ENCODE measurements around the gene C21orf58.
"Not testable (repeated sequence)": the region's sequence is repeated elsewhere in the genome, so short reads cannot be mapped to it uniquely, and the experiment has no call there.

The C21orf58 gene

DNA sequence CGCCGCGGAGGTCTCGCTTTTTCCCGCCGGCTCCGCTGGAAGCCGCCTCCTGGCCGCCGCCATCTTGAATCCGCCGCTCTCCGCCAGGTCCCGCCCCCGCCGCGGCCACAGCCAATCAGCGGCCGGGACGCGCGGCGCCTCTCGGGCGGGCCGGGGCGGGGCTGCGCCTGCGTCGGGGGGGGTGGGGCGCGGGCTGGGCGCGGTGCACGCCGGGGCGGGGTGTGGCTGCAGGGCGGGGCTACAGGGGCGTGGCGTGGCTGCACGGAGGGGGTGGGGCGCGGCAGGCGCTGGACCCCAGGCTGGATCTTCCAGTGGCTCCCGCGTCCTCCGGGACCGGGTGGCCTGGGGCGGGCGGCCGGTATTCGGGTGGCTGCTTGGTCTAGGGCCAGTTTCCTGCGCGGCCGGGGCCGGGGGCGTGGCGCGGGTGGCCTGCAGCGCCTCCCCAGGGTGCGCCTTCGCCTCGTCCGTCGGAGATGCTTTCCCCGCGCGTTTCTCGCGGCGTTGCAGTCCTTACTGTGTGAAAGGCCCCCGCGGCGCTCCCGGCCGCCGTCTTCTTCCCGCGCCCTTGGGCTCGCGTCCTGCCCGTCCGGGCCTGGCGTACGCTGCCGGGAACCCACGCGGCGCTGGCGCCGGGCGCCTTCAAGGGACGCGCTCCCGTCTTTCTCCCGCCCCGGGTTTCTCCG lies 861 bp upstream of the C21orf58 start:
- DNase-seq (ENCODE audit: low spot score) = peak; percentile 88

DNA sequence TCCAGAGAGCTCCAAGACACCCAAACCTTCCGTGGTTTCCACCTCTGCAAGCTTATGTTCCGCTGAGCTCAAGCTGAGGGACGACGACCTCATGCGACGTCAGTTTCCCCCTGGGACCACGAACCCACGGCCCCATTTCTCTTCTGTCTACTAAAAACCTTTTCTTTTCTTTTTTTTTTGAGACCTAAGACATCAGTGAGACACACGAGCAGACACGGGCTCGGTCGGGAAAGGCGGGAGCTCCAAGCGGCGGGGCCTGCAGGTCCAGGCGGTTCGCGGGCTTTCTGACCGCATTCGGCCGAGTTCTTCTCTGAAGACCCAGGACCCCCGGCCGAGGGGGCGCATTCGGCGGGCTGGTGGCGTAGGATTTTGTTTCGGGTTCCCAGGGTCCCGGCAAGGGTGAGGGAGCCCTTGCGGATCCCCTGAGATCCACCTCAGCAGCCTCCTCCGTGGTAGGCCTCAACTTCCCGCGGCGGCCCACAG lies 402 bp downstream of the C21orf58 start:
- peak; percentile 30 for DNase-seq (ENCODE audit: low spot score)

DNA sequence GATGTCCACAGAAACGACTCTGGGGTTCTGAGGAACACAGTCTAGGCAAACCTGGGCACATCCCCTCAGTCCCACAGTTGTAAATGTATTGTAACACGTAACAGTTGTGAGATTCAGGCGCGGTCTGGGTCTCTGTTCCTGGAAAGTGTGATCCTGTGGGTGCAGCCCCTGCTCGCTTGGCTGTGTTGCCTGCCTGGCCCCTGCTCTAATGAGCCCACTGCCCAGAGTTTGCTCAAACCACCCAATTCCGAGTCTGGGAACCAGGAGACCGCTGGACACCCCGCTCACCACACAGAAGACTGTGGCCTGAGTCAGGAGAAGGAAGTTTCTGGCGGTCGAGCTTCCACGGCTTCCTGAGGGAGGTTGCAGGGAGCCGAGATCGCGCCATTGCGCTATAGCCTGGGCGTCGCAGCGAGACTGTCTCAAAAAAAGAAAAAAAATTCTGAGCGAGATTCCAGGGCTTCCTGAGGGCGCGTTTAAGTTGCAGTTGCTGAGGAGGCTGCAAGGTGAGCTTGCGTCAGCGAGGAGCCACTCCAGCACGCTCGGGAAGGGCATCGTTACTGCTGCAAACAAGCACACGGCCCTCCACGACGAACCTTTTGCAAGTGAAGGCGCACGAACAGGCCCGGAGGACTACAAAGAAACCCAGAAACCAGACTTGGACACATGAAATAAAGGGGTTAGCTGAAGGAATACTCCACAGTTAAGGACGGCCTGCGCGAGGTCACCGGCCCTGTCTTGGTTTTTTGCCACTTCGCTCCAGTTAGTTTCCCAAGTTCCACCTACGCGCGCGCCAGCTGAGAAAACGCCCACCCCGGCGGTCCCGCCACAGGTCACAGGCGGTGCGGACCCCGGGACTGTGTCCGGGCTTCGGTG lies 1.1 kb downstream of the C21orf58 start:
- DNase-seq (ENCODE audit: low spot score) = peak; percentile 51

DNA sequence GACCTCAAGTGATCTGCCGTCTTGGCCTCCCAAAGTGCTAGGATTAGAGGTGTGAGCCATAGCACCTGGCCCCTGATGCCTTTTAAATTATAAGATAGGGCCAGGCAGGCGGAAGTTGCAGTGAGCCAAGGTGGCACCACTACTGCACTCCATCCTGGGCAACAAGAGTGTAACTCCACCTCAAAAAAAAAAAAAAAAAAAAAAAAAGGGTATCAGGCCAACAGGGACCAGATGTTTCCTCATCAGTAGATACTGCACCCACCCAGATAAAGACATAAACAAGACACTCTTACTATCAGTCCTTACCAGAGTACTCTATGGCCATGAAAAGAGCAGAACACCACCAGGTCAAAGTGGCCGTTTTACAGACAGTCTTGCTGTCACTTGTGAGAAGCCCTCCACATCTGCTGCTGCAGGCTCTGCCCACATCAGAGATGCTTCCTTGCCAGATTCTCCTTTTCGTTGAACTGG lies 3.3 kb downstream of the C21orf58 start:
- DNase-seq (ENCODE audit: low spot score) = peak; percentile 96

DNA sequence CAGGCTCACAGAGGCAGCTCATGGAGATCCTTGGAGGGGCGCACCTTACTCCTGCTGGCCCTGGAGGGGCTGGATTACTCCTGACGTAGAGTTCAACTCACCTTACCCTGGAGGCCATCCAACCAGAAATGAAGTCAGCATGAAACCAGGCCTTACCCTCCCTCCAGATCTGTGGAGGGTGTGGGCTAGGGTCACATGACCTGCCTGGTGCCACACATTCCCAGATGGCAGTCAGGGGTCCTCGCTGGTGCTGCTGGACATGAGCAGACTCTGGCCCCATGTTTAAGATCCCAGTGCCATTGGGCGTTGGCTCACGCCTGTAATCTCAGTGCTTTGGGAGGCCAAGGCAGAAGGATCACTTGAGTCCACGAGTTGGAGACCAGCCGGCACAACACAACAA lies 4.5 kb downstream of the C21orf58 start:
- peak; percentile 83 for DNase-seq (ENCODE audit: low spot score)

DNA sequence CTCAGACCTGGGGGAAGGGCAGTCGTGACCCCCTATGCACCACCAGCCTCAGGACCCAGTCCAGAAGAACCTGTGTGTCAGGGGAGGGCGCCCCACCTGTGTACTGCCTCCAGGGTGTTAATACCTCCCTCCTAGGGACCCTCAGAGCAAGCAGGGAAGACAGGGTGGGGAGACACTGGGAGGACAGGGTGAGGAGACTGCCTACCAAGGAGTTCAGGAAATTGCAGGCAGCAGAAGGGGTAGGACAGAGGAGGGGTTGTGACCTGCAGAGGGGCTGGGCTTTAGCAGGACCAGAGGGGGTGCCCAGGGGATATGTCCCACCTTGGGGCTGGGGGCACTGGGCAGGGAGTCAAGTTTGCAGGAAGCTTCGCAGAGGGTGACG lies 5.2 kb downstream of the C21orf58 start:
- DNase-seq (ENCODE audit: low spot score) = no peak

DNA sequence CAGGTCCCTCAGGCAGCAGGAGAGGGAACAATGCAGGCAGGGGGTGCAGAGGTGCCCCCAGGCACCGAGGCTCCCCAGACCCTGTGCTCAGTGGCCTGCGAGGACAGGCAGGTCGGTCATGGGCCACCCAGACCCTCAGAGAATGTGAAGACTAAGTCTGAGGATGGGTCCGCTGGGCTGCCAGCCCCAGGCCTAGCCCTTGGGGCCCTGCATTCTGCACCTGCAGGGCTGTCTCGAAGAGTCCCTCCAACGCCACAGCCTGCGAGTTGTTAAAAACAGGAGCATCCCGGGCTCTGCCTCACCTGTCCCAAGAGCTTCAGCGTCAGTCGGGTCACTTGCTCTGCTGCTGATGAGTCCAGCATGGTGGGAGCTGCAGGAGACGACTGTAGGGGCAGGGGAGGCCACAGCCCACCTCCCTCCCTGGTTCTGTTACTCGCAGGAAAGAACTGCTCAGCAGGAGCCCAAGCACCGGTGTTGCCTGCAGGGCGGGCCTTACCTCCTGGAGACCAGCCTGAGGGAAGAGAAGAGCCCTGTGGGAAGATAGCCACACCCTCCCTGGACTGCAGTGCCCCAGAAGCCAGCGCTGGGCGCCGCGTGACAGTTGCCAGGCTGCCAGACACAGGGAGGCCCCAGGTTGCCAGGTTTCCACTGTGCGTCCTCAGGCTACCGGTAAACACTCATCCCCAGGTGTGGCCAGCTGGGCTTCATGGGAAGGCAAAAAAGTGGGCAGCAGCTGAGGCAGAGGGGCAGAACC lies 5.8 kb downstream of the C21orf58 start:
- peak; percentile 51 for DNase-seq (ENCODE audit: low spot score)

DNA sequence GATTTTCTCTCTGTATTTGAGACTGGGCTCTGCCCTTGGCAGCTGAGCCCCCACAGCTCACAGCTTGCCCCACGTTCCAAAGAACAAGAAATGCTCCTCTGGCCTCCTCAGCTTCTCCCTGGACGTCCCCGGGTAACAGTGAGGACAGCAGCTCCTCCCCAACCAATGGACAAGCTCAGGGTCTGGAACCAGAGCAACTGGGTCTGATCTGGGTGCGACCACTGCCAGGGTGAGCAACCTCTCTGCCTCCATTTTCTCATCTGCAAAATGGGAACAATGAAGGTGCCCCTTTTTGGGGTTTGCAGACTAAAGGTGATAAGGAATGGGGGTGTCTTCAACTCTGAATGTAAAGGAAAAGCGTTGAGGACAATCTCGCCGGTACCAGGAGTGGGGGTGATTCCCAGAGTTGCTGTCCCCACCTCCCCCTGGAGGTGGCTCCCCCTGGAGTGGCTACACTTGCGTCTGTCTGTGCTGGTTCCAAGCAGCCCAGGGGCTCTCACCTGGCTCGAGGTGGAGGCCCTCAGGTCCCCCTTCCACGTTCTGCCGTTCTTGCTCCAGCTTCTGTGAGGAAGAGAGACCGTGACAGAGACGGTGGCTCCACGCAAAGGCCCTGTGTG lies 6.9 kb downstream of the C21orf58 start:
- no peak for DNase-seq (ENCODE audit: low spot score)

DNA sequence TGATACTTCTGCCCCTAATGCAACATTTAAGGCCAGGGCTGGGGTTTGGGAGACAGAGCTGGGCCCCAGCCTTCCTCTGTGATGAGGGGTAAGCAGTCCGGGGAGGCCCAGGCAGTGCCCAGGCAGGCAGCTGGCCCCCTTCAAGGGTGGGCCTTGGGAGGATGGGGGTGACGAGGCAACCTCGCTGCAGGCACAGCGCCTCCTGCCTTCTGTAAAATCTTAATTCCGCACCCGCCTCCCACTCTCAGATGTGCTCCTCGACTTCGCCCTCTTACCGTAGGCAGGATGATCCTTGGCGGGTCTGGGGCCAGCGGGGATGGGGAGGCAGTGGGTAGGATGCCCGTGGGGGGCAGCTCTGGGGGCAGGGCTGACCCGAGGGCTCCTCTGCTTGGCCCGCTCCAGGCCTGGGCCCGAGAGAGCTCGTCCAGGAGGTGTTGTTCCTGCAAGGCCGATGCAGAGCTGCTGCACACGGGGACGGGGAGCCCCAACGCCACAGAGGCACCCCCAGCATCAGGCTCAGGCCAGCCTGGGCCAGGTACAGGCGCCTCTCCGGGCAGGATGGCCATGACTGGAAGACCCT lies 9.1 kb downstream of the C21orf58 start:
- no peak for DNase-seq (ENCODE audit: low spot score)

DNA sequence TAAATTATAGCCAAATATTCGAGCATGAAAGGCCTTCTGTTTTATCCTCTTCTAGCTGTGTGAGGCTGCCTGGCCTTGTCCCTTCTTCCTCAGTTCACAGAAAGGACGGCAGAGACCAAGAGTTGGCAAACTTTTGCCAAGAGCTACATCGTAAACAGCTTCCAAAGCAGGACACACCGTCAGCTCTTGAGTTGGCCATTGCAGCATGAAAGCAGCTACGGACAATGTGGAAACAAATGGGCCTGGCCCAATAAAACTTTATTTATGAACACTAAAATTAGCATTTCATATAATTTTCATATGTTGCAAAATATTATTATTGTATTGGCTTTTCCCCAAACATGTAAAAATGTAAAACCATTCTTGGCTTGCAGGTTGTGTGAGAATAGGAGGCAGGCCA lies 10.7 kb downstream of the C21orf58 start:
- DNase-seq (ENCODE audit: low spot score) = no peak

DNA sequence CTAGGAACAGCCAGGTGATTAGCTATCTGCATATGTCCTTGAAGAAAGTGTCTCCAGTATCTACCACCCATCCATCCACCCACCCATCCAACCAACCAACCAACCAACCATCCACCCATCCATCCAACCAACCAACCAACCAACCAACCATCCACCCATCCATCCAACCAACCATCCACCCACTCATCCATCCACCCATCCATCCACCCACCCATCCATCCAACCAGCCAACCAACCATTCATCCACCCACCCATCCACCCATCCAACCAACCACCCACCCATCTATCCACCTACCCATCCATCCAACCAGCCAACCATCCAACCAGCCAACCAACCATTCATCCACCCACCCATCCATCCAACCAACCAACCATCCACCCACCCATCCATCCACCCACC lies 12.1 kb downstream of the C21orf58 start:
- DNase-seq (ENCODE audit: low spot score) = no peak

DNA sequence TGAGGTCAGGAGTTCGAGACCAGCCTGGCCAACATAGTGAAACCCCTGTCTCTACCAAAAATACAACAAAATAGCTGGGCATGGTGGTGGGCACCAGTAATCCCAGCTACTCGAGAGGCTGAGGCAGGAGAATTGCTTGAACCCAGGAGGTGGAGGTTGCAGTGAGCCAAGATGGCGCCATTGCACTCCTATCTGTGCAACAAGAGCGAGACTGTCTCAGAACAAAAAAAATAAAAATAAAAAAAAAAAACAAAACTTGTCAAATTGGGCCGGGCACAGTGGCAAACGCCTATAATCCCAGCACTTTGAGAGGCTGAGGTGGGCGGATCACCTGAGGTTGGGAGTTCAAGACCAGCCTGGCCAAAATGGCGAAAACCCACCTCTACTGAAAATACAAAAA lies 13.4 kb downstream of the C21orf58 start:
- DNase-seq (ENCODE audit: low spot score) = not testable (repeated sequence)

DNA sequence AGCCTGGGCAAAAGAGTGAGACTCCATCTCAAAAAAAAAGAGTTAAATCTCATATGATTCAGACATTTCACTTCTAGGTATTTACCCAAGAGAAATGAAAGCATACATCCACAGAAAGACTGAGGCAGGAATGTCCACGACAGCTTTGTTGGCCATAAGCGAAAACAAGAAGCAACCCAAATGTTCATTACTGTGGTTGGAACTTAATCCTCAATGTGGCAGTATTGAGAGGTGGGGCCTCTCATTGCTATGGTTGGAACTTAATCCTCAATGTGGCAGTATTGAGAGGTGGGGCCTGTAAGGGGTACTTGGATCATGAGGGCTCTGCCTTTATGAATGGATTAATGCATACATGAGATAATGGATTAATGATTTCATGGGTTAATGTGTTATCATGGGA lies 15.2 kb downstream of the C21orf58 start:
- DNase-seq (ENCODE audit: low spot score) = no peak

DNA sequence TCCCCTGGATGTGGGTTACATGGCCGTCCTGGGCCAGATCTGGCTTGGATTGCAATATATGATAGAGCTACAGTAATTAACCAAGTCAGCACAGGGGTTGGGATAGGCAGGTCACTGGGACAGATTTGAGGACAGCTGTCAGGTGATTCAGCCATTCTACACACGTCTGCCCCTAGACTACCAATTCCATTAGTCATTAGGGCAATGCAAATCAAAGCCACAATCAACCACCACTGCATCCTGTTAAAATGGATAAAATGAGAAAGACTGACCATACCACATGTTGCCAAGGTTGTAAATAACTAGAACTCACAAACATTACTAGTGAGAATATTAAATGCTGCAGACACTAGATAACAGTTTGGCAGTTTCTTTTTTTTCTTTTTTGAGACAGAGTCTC lies 16.0 kb downstream of the C21orf58 start:
- DNase-seq (ENCODE audit: low spot score) = peak; percentile 60

DNA sequence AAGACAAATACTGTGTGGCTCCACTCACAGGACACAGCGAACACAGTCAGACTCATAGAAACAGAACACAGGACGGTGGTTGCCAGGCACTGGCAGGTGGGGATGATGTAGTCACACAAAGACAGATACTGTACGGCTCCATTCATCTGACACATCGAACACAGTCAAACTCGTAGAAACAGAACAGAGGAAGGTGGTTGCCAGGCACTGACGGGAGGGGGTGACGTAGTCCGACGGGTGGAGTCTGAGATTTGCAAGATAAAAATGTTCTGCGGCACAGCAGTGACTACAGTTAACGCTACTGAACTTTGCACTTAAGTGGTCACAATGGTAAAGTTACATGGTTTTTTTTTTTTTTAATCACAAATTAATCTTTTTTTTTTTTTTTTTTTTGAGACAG lies 18.7 kb downstream of the C21orf58 start:
- DNase-seq (ENCODE audit: low spot score) = peak; percentile 72

DNA sequence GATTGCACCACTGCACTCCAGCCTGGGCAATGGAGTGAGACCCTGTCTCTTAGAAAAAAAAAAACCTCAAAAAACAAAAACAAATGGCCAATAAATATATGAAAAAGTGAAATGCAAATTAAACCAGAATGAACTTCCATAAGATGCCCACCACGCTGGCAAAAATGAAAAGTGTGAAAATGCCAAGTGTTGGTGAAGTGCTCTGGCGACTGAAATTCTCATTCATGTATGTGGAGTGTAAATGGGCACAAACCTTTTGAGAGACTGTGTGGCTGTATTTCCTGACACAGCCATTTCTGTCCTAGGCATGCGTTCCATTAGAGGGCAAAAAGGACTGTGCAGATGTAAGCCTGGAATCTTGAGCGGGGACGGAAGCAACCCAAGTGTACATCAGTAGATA lies 19.2 kb downstream of the C21orf58 start:
- DNase-seq (ENCODE audit: low spot score) = no peak

DNA sequence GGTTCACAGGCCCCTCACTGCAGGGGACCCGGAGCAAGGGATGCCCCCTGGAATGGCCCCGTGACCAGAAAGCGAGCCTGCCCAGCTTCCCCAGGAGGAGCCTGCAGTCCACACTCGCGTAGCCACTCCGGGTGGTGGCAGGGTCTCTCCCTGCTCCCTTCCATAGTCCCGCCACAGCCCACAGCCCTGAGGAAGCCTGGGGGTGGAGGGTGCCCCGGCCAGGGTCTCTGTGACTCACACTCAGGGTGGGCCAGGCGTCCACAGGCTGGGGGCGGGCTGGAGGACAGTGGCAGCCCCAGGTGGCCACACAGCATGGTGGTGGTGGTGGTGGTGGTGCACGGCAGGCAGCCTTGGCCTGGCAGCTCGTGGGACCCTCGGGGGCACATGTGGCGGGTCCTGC lies 21.9 kb downstream of the C21orf58 start:
- DNase-seq (ENCODE audit: low spot score) = no peak

DNA sequence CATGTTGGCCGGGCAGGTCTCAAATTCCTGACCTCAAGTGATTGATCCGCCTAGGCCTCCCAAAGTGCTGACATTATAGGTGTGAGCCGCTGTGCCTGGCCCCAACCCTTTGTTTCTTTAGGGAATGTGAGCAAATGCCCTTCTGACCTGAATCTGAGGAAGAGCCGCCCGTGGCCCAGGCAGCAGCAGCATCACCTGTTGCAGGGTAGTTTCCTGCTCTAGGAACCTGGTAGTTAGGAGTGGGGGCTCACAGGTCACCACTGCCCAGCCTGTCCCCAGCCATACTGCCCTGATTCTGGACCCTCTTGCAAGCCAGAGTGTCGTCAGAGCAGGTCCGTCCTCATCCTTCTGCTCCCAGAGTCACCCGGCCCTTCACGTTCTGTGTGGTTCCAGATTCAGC lies 24.5 kb downstream of the C21orf58 start:
- no peak for DNase-seq (ENCODE audit: low spot score)

DNA sequence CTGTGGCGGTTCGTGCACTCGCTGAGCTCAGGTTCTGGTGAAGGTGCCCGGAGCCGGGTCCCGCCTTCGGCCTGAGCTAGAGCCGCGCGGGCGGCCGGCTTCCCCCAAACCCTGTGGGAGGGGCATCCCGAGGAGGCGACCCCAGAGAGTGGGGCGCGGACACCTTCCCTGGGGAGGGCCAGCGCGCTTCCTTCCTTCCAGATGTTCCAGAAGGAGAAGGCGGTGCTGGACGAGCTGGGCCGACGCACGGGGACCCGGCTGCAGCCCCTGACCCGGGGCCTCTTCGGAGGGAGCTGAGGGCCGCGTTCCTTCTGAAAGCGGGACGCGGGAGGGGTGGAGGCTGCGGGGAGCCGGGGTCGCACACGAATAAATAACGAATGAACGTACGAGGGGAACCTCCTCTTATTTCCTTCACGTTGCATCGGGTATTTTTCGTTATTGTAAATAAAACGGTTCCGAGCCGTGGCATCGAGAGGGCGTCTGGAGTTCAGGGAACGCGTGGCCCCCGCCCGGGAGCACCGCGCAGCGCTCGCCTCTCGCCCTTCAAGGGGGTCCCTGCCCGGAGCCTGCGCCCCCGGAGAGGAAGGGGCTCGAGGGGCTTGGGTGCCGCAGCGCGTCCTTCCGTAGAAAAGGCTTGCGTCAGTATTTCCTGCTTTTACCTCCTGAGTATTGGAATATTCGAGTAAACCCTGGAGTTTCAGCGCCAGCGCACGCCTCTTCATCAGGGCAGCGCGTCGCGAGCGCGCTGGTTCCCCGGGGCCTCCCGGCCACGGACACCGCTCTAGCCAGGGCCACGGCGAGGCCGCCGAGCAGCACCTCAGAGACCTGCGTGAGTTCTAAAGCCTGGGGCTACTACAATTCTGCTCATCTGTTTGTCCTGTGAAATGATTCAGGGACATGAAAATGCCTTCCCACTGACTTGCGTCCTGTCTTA lies 26.1 kb downstream of the C21orf58 start:
- DNase-seq (ENCODE audit: low spot score) = no peak

DNA sequence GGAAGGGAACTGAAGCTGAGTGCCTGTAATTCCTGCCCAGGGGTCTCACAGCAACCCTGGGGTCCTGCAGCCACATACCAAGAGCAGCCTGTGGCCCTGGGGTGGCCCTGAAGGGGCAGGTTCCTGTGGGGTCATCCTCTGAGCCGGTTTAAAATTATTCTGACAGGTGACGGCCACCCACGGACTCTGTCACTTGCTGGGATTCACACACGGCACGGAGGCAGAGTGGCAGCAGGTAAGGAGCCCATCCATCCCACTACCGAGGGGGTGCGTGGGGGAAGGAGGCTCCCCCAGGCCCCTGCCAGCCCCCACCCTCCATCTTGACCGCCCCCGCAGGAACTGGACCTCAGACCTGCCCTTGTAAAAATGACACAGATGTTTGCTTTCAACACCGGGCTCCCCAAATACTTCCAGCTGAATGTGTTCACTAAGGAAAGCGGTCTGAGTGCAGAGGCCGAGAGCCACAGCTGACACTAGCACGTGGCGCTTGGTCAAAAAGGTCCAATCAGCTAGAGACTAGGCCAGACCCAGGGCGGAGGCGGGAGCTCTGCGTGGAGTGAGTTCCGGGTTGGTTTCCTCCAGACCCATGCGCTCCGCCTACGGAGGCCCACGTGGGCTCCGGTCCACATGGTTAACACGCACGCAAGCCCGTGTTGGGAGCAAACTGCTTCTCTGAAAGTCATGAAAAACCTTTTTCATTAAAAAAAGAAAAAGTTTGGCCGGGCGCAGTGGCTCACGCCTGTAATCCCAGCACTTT lies 27.5 kb downstream of the C21orf58 start:
- peak; percentile 73 for DNase-seq (ENCODE audit: low spot score)

All from hematopoietic multipotent progenitor cell treated with erythropoietin and hydrocortisone succinate and interleukin-3 and kit ligand, for 15 days (in vitro differentiated cells).